Left ventricle myocardium inferior (tissue), 1 donor: ENCODE measurements around the gene PTP4A1. TPM values are rescaled to one million over a fixed set of nuclear protein-coding genes. Genes with fewer than 3 reads are reported as not detected.

Experiments used
- DNase-seq: peaks from one replicate; pipeline ENCODE4 v3.0.0-alpha.2; 2020
- H3K27ac ChIP-seq: fragments of 200-600 bp; replicated peaks from 2 replicates; pipeline ENCODE4 v1.8.0; 2021
- H3K27me3 ChIP-seq: fragments of 200-600 bp; 2 replicates; pipeline ENCODE4 v1.8.0; 2021; ENCODE audit warnings: low read depth
- H3K36me3 ChIP-seq: fragments of 200-600 bp; 2 replicates; pipeline ENCODE4 v1.8.0; 2021
- H3K4me1 ChIP-seq: fragments of 200-600 bp; 2 replicates; pipeline ENCODE4 v1.8.0; 2021
- H3K4me3 ChIP-seq: fragments of 200-600 bp; 2 replicates; pipeline ENCODE4 v1.8.0; 2021; ENCODE audit warnings: mild to moderate bottlenecking, moderate library complexity
- H3K9me3 ChIP-seq: fragments of 200-600 bp; replicated peaks from 2 replicates; pipeline ENCODE4 v1.8.0; 2021
- CTCF ChIP-seq: fragments of 200-600 bp; IDR thresholded peaks from 2 replicates; pipeline ENCODE4 v1.8.0; 2021; ENCODE audit warnings: antibody characterized with exemption, mild to moderate bottlenecking, borderline replicate concordance
- intact Hi-C: fragments of 100-400 bp; cut with micrococcal nuclease; formaldehyde crosslinking; loops from one replicate; pipeline ENCODE4 v1.11.0; 2022
- total RNA-seq: library from RNA; stranded (reverse); fragmentation: NEBNext Ultra II Directional; extraction: Animal tissue kit (Norgen Biotek cat#: 25700); gene quantifications from one replicate; pipeline ENCODE4 v1.2.1, GENCODE V29; 2021
- donor health status: DM: no; HTN: yes; CAD: no; lungs with severe emphysema.

The PTP4A1 gene
- total RNA-seq, 1 donor from 2014 or later: 22.3 TPM

GRCh38 chr6:63576147-63576772, 4.0 kb downstream of the PTP4A1 start:
- H3K4me3 ChIP-seq: no peak overlapping the region
- H3K4me1 ChIP-seq: peaks cover 47% of the 10 kb centered on the region
- no peaks in the 10 kb centered on the region for H3K9me3 ChIP-seq
- H3K27me3 ChIP-seq: no peaks in the 10 kb centered on the region
- intact Hi-C loops: no loop called here
- no peak overlapping the region for H3K27ac ChIP-seq
- TF ChIP-seq CTCF: no peak
- no peak for DNase-seq
- H3K36me3 ChIP-seq: peaks cover 50% of the 10 kb centered on the region

GRCh38 chr6:63576985-63577712, 4.9 kb downstream of the PTP4A1 start:
- H3K36me3 ChIP-seq: peaks cover 58% of the 10 kb centered on the region
- no peaks in the 10 kb centered on the region for H3K9me3 ChIP-seq
- H3K4me3 ChIP-seq: no peak overlapping the region
- intact Hi-C loops: no loop called here
- no peak for TF ChIP-seq CTCF
- H3K27ac ChIP-seq: no peak overlapping the region
- DNase-seq: no peak
- H3K4me1 ChIP-seq: peaks cover 39% of the 10 kb centered on the region
- no peaks in the 10 kb centered on the region for H3K27me3 ChIP-seq

- no peak for DNase-seq
- intact Hi-C loops: no loop called here
- no peak for TF ChIP-seq CTCF
- peaks cover 26% of the 10 kb centered on the region for H3K4me1 ChIP-seq
- no peaks in the 10 kb centered on the region for H3K27me3 ChIP-seq
- no peaks in the 10 kb centered on the region for H3K9me3 ChIP-seq
- peaks cover 58% of the 10 kb centered on the region for H3K36me3 ChIP-seq
- H3K27ac ChIP-seq: no peak overlapping the region
- H3K4me3 ChIP-seq: no peak overlapping the region
Observed at GRCh38 chr6:63578757-63579156, 6.5 kb downstream of the PTP4A1 start.

- no peak for DNase-seq
- intact Hi-C loops: no loop called here
- Histone ChIP-seq H3K9me3 (no peaks in the 10 kb centered on the region), H3K36me3 (peaks cover 58% of the 10 kb centered on the region), H3K27ac (no peak overlapping the region), H3K4me3 (no peak overlapping the region), H3K4me1 (peaks cover 19% of the 10 kb centered on the region), H3K27me3 (no peaks in the 10 kb centered on the region)
- no peak for TF ChIP-seq CTCF
Observed at GRCh38 chr6:63579937-63580703, 7.8 kb downstream of the PTP4A1 start.

GRCh38 chr6:63580704-63580961, 8.4 kb downstream of the PTP4A1 start:
- intact Hi-C loops: no loop called here
- H3K9me3 ChIP-seq: no peaks in the 10 kb centered on the region
- TF ChIP-seq CTCF: no peak
- H3K36me3 ChIP-seq: peaks cover 58% of the 10 kb centered on the region
- peaks cover 13% of the 10 kb centered on the region for H3K4me1 ChIP-seq
- no peak overlapping the region for H3K4me3 ChIP-seq
- H3K27me3 ChIP-seq: no peaks in the 10 kb centered on the region
- H3K27ac ChIP-seq: no peak overlapping the region
- no peak for DNase-seq
